ENCODE data around the gene FHAD1. TPM values are rescaled to one million over a fixed set of nuclear protein-coding genes. Genes with fewer than 3 reads are reported as not detected.
"Not testable (repeated sequence)": the region's sequence is repeated elsewhere in the genome, so short reads cannot be mapped to it uniquely, and the experiment has no call there.

Gene FHAD1
- total RNA-seq, 4 donors from 2014 or later: 0.54 to 1.9 (median 0.75) TPM

- WGBS, 2 donors: 98 to 100% methylated on average over 3 to 5 of the region's 5 CpGs
- Histone ChIP-seq H3K4me1 (peaks cover 5 to 14% of the 10 kb centered on the region in 2 donors), H3K36me3 (no peaks in the 10 kb centered on the region), H3K27ac (no peak overlapping the region), H3K9me3 (no peaks in the 10 kb centered on the region), H3K27me3 (no peaks in the 10 kb centered on the region), H3K4me3 (replicated peaks in 1 of 3) (no peak overlapping the region)
- intact Hi-C loops (cut with DNase I): no loop called here
- TF ChIP-seq, protein P1, sequence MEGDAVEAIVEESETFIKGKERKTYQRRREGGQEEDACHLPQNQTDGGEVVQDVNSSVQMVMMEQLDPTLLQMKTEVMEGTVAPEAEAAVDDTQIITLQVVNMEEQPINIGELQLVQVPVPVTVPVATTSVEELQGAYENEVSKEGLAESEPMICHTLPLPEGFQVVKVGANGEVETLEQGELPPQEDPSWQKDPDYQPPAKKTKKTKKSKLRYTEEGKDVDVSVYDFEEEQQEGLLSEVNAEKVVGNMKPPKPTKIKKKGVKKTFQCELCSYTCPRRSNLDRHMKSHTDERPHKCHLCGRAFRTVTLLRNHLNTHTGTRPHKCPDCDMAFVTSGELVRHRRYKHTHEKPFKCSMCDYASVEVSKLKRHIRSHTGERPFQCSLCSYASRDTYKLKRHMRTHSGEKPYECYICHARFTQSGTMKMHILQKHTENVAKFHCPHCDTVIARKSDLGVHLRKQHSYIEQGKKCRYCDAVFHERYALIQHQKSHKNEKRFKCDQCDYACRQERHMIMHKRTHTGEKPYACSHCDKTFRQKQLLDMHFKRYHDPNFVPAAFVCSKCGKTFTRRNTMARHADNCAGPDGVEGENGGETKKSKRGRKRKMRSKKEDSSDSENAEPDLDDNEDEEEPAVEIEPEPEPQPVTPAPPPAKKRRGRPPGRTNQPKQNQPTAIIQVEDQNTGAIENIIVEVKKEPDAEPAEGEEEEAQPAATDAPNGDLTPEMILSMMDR (IDR thresholded peaks at IDR 0.05): no peak
- DNase-seq: no peak
These were observed 136.8 kb downstream of the FHAD1 start for GRCh38 chr1:15383810-15384209.

DNA sequence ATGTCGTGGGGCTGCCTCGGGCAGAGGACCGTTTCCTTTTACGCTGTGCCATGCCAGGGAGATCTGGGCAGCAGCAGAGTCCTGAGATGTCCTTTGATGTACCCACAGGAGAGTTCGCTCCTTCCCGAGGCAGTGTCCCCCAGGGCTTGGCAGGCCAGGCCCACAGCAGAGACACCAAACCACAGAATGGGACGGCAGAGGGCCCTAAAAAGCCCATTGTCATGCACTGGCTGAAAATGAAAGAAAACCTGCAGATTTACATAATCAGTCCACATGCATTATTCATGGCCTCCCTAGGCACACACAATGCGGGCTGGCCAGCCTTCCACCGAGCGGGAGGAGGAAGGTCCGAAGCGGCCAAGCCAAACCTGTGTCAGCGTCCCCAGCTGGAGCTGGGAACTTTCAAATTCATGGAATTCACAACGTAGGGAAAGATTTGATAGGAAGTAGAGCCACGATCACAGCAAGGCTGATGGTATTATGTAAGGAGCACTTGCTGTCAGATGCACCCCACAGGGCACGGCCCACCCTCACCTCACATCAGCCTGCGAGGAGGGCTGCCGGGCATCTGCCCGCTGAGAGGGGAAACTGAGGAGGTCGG, 137.4 kb downstream of the FHAD1 start:
- H3K4me1 ChIP-seq: peaks cover 5 to 17% of the 10 kb centered on the region in 2 donors
- intact Hi-C loops (cut with DNase I): no loop called here
- WGBS, 2 donors: 77 to 87% methylated on average over 14 to 20 of the region's 20 CpGs
- no peak for DNase-seq
- H3K27me3 ChIP-seq: no peaks in the 10 kb centered on the region
- no peak overlapping the region for H3K4me3 ChIP-seq (replicated peaks in 1 of 3)
- no peaks in the 10 kb centered on the region for H3K9me3 ChIP-seq
- no peak overlapping the region for H3K27ac ChIP-seq
- H3K36me3 ChIP-seq: no peaks in the 10 kb centered on the region
- TF ChIP-seq, protein P1 (IDR thresholded peaks at IDR 0.05): no peak

DNA sequence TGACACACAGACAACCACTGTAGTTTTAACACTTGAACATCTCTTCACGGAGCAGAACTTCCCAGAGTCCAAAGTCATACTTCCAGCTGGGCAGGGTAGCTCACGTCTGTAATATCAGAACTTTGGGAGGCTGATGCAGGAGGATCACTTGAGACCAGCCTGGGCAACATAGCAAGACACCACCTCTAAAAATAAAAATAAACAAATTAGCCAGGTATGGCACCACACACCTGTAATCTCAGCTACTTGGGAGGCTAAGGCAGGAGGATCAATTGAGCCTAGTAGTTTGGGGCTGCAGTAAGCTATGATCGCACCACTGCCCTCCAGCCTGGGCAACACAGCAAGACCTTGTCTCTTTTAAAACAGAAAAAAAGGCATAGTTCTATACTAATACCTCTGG, 138.4 kb downstream of the FHAD1 start:
- TF ChIP-seq, protein P1 (IDR thresholded peaks at IDR 0.05): no peak
- TF ChIP-seq POLR2A (IDR thresholded peaks at IDR 0.05): no peak
- DNase-seq: no peak
- H3K27me3 ChIP-seq: no peaks in the 10 kb centered on the region
- no peaks in the 10 kb centered on the region for H3K9me3 ChIP-seq
- intact Hi-C loops (cut with DNase I): no loop called here
- peaks cover 5 to 17% of the 10 kb centered on the region in 2 donors for H3K4me1 ChIP-seq
- WGBS, 2 donors: 84 to 97% methylated on average over 3 of the region's 3 CpGs
- no peak overlapping the region for H3K27ac ChIP-seq
- no peaks in the 10 kb centered on the region for H3K36me3 ChIP-seq
- H3K4me3 ChIP-seq (replicated peaks in 1 of 3): no peak overlapping the region

- Histone ChIP-seq H3K9me3 (no peaks in the 10 kb centered on the region), H3K4me1 (peaks cover 5 to 17% of the 10 kb centered on the region in 2 donors), H3K36me3 (no peaks in the 10 kb centered on the region), H3K27me3 (no peaks in the 10 kb centered on the region), H3K27ac (no peak overlapping the region), H3K4me3 (replicated peaks in 1 of 3) (no peak overlapping the region)
- DNase-seq: no peak
- WGBS, 2 donors: 40 to 54% methylated on average over 14 to 17 of the region's 17 CpGs
- intact Hi-C loops (cut with DNase I): no loop called here
- no peak for TF ChIP-seq POLR2A (IDR thresholded peaks at IDR 0.05)
- TF ChIP-seq, protein P1 (IDR thresholded peaks at IDR 0.05): no peak
These were observed 139.2 kb downstream of the FHAD1 start for GRCh38 chr1:15386164-15386749.

GRCh38 chr1:15388201-15388880, 141.3 kb downstream of the FHAD1 start:
- H3K27me3 ChIP-seq: no peaks in the 10 kb centered on the region
- H3K9me3 ChIP-seq: no peaks in the 10 kb centered on the region
- no peak overlapping the region for H3K4me3 ChIP-seq (replicated peaks in 1 of 3)
- H3K27ac ChIP-seq: peak overlapping the region in 2 of 3 donors; percentile 38 to 67
- intact Hi-C loops (cut with DNase I): no loop called here
- no peak for TF ChIP-seq POLR2A (IDR thresholded peaks at IDR 0.05)
- TF ChIP-seq, protein P1 (IDR thresholded peaks at IDR 0.05): no peak
- 32 to 34% methylated on average over 14 to 15 of the region's 15 CpGs for WGBS, 2 donors
- H3K36me3 ChIP-seq: no peaks in the 10 kb centered on the region
- peak; percentile 62 to 78 for DNase-seq
- peaks cover 5 to 17% of the 10 kb centered on the region in 2 donors for H3K4me1 ChIP-seq

- H3K27me3 ChIP-seq; DNase-seq; H3K4me3 ChIP-seq (replicated peaks in 1 of 3); H3K27ac ChIP-seq; H3K36me3 ChIP-seq; intact Hi-C loops (cut with DNase I); H3K9me3 ChIP-seq: not testable (repeated sequence)
- H3K4me1 ChIP-seq: peaks cover 8 to 25% of the 10 kb centered on the region in 2 donors
- WGBS, 2 donors: 92 to 93% methylated on average over 8 of the region's 8 CpGs
These were observed 142.8 kb downstream of the FHAD1 start for GRCh38 chr1:15389828-15390227.

Measured in thyroid gland (tissue), 4 donors.